ENCODE results near the gene HIPK2. TPM values are rescaled to one million over a fixed set of nuclear protein-coding genes. Genes with fewer than 3 reads are reported as not detected.

Gene HIPK2
- total RNA-seq, 3 donors from 2014 or later (not counting 1 experiment from before 2014, with no cell fraction given), result 127 to 145 (median 144) TPM

DNA sequence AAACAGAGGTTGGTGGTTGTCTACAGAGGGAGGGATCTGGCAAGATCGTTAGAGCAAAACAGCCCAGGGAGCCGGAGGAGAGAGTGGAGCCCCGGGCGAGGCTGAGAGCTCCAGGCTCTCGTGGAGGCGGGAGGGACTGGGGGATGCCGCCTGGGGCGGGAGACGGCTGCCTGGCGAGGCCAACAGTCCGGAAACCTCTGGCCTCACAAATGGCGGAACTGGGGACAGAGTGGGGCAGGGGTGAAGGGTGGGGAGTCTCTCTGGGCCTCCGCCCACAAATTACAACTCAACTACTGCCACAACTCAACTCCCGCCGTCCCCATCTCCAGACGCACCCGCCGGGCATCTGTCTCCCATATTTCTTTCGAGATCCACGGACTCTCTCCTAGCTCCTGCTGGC is 206.6 kb downstream of the HIPK2 start:
- DNase-seq (no peak), ATAC-seq (no peak)
- Mint-ChIP-seq H3K36me3 (no peaks in the 10 kb centered on the region), H3K9me3 (no peaks in the 10 kb centered on the region), H3K4me1 (peaks cover 0 to 5% of the 10 kb centered on the region in 2 donors), H3K27me3 (ENCODE audit: low read depth in 2 of 2) (no peaks in the 10 kb centered on the region), H3K4me3 (no peak overlapping the region), H3K27ac (peak overlapping the region in 1 of 2 donors; percentile 37)
- WGBS (ENCODE audit: insufficient coverage), result 96% methylated on average over 19 of the region's 20 CpGs
- intact Hi-C loops (cut with micrococcal nuclease), result no loop called here
- Histone ChIP-seq H3K36me3 (ENCODE audit: control insufficient read depth, insufficient read depth, low read length) (peaks cover 30% of the 10 kb centered on the region), H3K9me3 (ENCODE audit: control insufficient read depth, insufficient read depth, low read length) (no peaks in the 10 kb centered on the region), H3K27me3 (ENCODE audit: control insufficient read depth, insufficient read depth, low read length) (no peaks in the 10 kb centered on the region), H3K27ac (ENCODE audit: low read length) (no peak overlapping the region), H3K4me1 (ENCODE audit: control insufficient read depth, insufficient read depth, low read length) (no peaks in the 10 kb centered on the region), H3K4me3 (ENCODE audit: low read length) (no peak overlapping the region)
- TF ChIP-seq, protein P1, sequence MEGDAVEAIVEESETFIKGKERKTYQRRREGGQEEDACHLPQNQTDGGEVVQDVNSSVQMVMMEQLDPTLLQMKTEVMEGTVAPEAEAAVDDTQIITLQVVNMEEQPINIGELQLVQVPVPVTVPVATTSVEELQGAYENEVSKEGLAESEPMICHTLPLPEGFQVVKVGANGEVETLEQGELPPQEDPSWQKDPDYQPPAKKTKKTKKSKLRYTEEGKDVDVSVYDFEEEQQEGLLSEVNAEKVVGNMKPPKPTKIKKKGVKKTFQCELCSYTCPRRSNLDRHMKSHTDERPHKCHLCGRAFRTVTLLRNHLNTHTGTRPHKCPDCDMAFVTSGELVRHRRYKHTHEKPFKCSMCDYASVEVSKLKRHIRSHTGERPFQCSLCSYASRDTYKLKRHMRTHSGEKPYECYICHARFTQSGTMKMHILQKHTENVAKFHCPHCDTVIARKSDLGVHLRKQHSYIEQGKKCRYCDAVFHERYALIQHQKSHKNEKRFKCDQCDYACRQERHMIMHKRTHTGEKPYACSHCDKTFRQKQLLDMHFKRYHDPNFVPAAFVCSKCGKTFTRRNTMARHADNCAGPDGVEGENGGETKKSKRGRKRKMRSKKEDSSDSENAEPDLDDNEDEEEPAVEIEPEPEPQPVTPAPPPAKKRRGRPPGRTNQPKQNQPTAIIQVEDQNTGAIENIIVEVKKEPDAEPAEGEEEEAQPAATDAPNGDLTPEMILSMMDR (IDR thresholded peaks at IDR 0.05), result no peak

DNA sequence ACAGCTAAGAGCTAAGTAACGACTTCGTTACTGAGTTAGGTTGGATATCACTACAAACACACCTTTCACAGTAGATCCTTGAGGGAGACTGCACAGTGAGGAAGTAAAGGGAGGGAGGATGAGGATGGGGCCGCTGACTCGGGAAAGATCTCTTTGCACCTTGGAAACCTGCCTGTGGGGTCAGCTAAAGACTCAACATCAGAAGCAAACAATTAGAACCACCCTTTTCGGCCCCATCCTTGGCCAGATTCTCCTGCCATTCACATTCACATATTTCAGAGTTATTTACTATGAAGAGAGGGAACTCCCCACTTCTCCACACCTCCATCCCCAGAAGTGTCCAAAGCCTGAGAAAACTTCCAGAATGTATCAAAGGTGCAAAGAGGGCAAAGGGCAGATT is 207.2 kb downstream of the HIPK2 start:
- Histone ChIP-seq H3K9me3 (ENCODE audit: control insufficient read depth, insufficient read depth, low read length) (no peaks in the 10 kb centered on the region), H3K27ac (ENCODE audit: low read length) (no peak overlapping the region), H3K27me3 (ENCODE audit: control insufficient read depth, insufficient read depth, low read length) (no peaks in the 10 kb centered on the region), H3K4me1 (ENCODE audit: control insufficient read depth, insufficient read depth, low read length) (no peaks in the 10 kb centered on the region), H3K4me3 (ENCODE audit: low read length) (no peak overlapping the region), H3K36me3 (ENCODE audit: control insufficient read depth, insufficient read depth, low read length) (peaks cover 28% of the 10 kb centered on the region)
- Mint-ChIP-seq H3K27ac (peak overlapping the region in 1 of 2 donors; percentile 37), H3K36me3 (no peaks in the 10 kb centered on the region), H3K4me1 (peaks cover 0 to 8% of the 10 kb centered on the region in 2 donors), H3K27me3 (ENCODE audit: low read depth in 2 of 2) (no peaks in the 10 kb centered on the region), H3K9me3 (no peaks in the 10 kb centered on the region), H3K4me3 (no peak overlapping the region)
- WGBS (ENCODE audit: insufficient coverage), result 86% methylated on average over 3 of the region's 5 CpGs
- intact Hi-C loops (cut with micrococcal nuclease), result no loop called here
- ATAC-seq (no peak), DNase-seq (no peak)
- TF ChIP-seq, protein P1 (IDR thresholded peaks at IDR 0.05), result no peak

DNA sequence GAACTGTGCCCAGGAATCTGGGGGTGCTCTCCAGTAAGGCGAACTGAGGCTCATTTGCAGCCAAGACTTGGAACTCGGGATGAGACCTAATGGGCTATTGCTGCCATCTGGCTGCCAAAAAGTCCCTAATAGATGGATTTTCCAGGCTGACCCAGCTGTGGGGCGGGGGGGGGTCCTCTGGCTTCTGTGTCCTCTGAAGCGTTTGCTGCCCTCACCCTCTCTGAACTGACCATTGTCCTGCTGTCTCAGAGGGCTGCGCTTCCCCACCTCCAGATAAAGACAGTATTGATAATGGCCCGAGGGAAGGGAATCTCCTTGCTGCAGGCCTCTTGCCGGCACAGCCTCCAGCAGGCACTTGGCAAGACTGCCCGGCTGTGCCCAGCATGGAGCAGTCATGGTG is 207.7 kb downstream of the HIPK2 start:
- H3K27ac Mint-ChIP-seq, result no peak overlapping the region
- Histone ChIP-seq H3K27me3 (ENCODE audit: control insufficient read depth, insufficient read depth, low read length) (no peaks in the 10 kb centered on the region), H3K36me3 (ENCODE audit: control insufficient read depth, insufficient read depth, low read length) (peaks cover 25% of the 10 kb centered on the region), H3K4me3 (ENCODE audit: low read length) (no peak overlapping the region), H3K9me3 (ENCODE audit: control insufficient read depth, insufficient read depth, low read length) (no peaks in the 10 kb centered on the region), H3K27ac (ENCODE audit: low read length) (no peak overlapping the region), H3K4me1 (ENCODE audit: control insufficient read depth, insufficient read depth, low read length) (no peaks in the 10 kb centered on the region)
- WGBS (ENCODE audit: insufficient coverage), result 91% methylated on average over 8 of the region's 8 CpGs
- DNase-seq (no peak), ATAC-seq (no peak)
- H3K4me3 Mint-ChIP-seq, result no peak overlapping the region
- H3K4me1 Mint-ChIP-seq, result peaks cover 0 to 8% of the 10 kb centered on the region in 2 donors
- H3K27me3 Mint-ChIP-seq (ENCODE audit: low read depth in 2 of 2), result no peaks in the 10 kb centered on the region
- TF ChIP-seq, protein P1 (IDR thresholded peaks at IDR 0.05), result no peak
- intact Hi-C loops (cut with micrococcal nuclease), result no loop called here
- no peaks in the 10 kb centered on the region for H3K9me3 Mint-ChIP-seq
- no peaks in the 10 kb centered on the region for H3K36me3 Mint-ChIP-seq

DNA sequence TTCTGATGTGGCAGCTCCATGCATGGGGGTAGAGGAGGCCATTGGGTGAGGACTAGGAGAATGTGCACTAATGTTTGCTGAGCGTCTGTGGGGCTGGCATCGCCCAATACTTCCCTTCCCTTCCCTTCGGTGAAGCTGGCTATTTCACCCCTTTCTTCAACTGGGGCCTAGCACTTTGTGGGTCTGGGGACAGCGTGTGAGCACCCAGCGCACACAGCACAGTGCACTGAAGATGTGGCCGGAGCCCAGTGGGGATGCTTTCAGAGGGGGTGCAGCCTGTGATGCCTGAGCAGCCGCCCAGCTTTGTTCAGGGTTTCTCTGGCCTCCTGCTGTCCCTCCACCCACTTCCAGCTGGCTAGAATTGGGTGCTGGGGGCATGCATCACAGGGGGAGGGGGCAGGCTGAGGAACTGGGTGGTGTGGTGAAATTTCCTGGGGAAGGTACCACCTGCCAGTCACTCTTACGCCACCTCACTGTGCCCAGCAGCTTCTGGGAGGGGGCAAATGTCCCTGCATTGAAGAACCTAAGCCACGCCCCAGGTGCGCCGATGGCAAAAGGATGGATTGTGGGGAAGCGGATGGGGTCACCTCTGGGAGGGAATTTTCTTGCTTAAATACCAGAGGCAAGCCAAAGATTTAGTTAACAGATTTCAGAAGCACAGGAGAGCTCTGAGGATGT is 208.8 kb downstream of the HIPK2 start:
- TF ChIP-seq, protein P1 (IDR thresholded peaks at IDR 0.05), result no peak
- Mint-ChIP-seq H3K4me1 (peaks cover 2 to 8% of the 10 kb centered on the region in 2 donors), H3K4me3 (no peak overlapping the region), H3K27me3 (ENCODE audit: low read depth in 2 of 2) (no peaks in the 10 kb centered on the region), H3K27ac (peak overlapping the region in 1 of 2 donors; percentile 5), H3K36me3 (no peaks in the 10 kb centered on the region), H3K9me3 (no peaks in the 10 kb centered on the region)
- ATAC-seq (no peak), DNase-seq (no peak)
- Histone ChIP-seq H3K4me3 (ENCODE audit: low read length) (no peak overlapping the region), H3K9me3 (ENCODE audit: control insufficient read depth, insufficient read depth, low read length) (no peaks in the 10 kb centered on the region), H3K4me1 (ENCODE audit: control insufficient read depth, insufficient read depth, low read length) (no peaks in the 10 kb centered on the region), H3K36me3 (ENCODE audit: control insufficient read depth, insufficient read depth, low read length) (peaks cover 15% of the 10 kb centered on the region), H3K27ac (ENCODE audit: low read length) (no peak overlapping the region), H3K27me3 (ENCODE audit: control insufficient read depth, insufficient read depth, low read length) (no peaks in the 10 kb centered on the region)
- intact Hi-C loops (cut with micrococcal nuclease), result no loop called here
- WGBS (ENCODE audit: insufficient coverage), result 96% methylated on average over 12 of the region's 12 CpGs

All from natural killer cell (primary cell).